Testis (tissue), 2 donors: ENCODE data around the gene CCS.

Experiments
- POLR2A ChIP-seq: fragments of 450-650 bp; IDR thresholded peaks from one replicate; pipeline ENCODE4 v1.6.1; 2017; ENCODE audit warnings: antibody characterized with exemption, mild to moderate bottlenecking, moderate library complexity
- TF ChIP-seq, protein P1 (sequence below), 3 experiments: fragments of 450-650 bp in 2 of 3; fragments of 200-600 bp in 1 of 3; sonication (generic) in 1 of 3; IDR thresholded peaks; one replicate each; pipeline ENCODE4 v1.5.1; 2016 to 2019; ENCODE audit warnings: antibody characterized with exemption in 3 of 3, mild to moderate bottlenecking in 2 of 3, moderate library complexity in 1 of 3

DNA sequence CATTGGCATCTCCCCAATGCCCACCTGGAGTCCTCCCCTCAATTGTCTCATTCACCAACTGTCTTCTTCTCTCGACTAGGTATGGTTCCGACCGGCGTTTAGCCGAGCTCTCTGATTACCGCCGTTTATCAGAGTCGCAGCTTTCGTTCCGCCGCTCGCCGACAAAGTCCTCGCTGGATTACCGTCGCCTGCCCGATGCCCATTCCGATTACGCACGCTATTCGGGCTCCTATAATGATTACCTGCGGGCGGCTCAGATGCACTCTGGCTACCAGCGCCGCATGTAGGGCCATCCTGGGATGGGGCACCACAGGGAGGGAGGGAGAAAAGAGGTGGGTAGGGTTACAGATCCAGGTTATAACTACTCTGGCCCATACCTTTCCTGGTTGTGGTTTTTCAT lies 33.4 kb downstream of the CCS start:
- TF ChIP-seq, protein P1, sequence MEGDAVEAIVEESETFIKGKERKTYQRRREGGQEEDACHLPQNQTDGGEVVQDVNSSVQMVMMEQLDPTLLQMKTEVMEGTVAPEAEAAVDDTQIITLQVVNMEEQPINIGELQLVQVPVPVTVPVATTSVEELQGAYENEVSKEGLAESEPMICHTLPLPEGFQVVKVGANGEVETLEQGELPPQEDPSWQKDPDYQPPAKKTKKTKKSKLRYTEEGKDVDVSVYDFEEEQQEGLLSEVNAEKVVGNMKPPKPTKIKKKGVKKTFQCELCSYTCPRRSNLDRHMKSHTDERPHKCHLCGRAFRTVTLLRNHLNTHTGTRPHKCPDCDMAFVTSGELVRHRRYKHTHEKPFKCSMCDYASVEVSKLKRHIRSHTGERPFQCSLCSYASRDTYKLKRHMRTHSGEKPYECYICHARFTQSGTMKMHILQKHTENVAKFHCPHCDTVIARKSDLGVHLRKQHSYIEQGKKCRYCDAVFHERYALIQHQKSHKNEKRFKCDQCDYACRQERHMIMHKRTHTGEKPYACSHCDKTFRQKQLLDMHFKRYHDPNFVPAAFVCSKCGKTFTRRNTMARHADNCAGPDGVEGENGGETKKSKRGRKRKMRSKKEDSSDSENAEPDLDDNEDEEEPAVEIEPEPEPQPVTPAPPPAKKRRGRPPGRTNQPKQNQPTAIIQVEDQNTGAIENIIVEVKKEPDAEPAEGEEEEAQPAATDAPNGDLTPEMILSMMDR (IDR thresholded peaks at IDR 0.05), result no peak
- no peak for TF ChIP-seq POLR2A
